ES-I3 (cell line): ENCODE measurements around the gene FAM168A.
"Not testable (repeated sequence)": the region's sequence is repeated elsewhere in the genome, so short reads cannot be mapped to it uniquely, and the experiment has no call there.

Source experiments
- H3K36me3 ChIP-seq: 2 replicates; pipeline ENCODE4 v1.6.1; 2013; ENCODE audit warnings: mild to moderate bottlenecking, low read length, control low read depth, moderate library complexity; ENCODE audit not compliant: insufficient read depth
- H3K4me1 ChIP-seq: 2 replicates; pipeline ENCODE4 v1.6.1; 2013; ENCODE audit warnings: mild to moderate bottlenecking, control low read depth, low read length; ENCODE audit not compliant: insufficient read depth
- H3K9ac ChIP-seq: 2 replicates; pipeline ENCODE4 v1.6.1; 2013; ENCODE audit warnings: low read depth, mild to moderate bottlenecking, low read length, moderate library complexity
- H3K9me3 ChIP-seq: 2 replicates; pipeline ENCODE4 v1.6.1; 2013; ENCODE audit warnings: mild to moderate bottlenecking, low read length, moderate library complexity; ENCODE audit not compliant: control insufficient read depth, insufficient read depth

Gene FAM168A

GRCh38 chr11:73446766-73447165 is 151.1 kb downstream of the FAM168A start:
- H3K9ac ChIP-seq, result no peak overlapping the region
- no peaks in the 10 kb centered on the region for H3K9me3 ChIP-seq
- H3K4me1 ChIP-seq, result no peaks in the 10 kb centered on the region

DNA sequence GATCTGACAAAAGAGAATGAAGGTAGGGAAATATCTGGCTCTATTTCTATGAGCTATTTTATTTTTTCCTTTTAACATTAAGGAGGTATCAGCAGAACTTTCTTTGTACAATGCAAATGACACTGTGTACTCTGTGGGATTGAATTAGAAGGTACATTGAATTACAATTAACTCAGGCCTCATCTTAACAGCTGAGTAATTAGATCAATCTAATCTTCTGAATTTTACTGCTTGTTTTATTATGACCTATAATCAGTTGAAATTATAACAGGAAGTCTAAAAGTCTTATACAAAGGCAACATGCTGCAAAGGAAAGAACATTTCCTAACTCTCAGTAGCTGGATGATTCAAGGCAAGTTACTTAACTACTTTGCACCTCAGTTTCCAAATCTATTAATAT is 151.9 kb downstream of the FAM168A start:
- Histone ChIP-seq H3K9ac (no peak overlapping the region), H3K9me3 (no peaks in the 10 kb centered on the region), H3K4me1 (no peaks in the 10 kb centered on the region), H3K36me3 (no peaks in the 10 kb centered on the region)

More at GRCh38 chr11:73446766-73447165, 151.1 kb downstream of the FAM168A start:
- H3K36me3 ChIP-seq, result no peaks in the 10 kb centered on the region

- no peaks in the 10 kb centered on the region for H3K4me1 ChIP-seq
- no peaks in the 10 kb centered on the region for H3K9me3 ChIP-seq
- no peaks in the 10 kb centered on the region for H3K36me3 ChIP-seq
- no peak overlapping the region for H3K9ac ChIP-seq
Measured at GRCh38 chr11:73439002-73439843, 158.7 kb downstream of the FAM168A start.

GRCh38 chr11:73436859-73437258 is 161.1 kb downstream of the FAM168A start:
- H3K36me3 ChIP-seq, H3K9me3 ChIP-seq, H3K9ac ChIP-seq, H3K4me1 ChIP-seq: not testable (repeated sequence)

- Histone ChIP-seq H3K36me3 (no peaks in the 10 kb centered on the region), H3K9ac (no peak overlapping the region), H3K9me3 (no peaks in the 10 kb centered on the region), H3K4me1 (peaks cover 4% of the 10 kb centered on the region; the same call in 1 of the 2 replicates)
Measured at GRCh38 chr11:73431396-73431795, 166.5 kb downstream of the FAM168A start.

GRCh38 chr11:73430326-73430725 is 167.6 kb downstream of the FAM168A start:
- peaks cover 4% of the 10 kb centered on the region; the same call in 1 of the 2 replicates for H3K4me1 ChIP-seq
- no peak overlapping the region for H3K9ac ChIP-seq
- no peaks in the 10 kb centered on the region for H3K9me3 ChIP-seq
- no peaks in the 10 kb centered on the region for H3K36me3 ChIP-seq

- Histone ChIP-seq H3K9me3 (no peaks in the 10 kb centered on the region), H3K9ac (no peak overlapping the region), H3K4me1 (peaks cover 4% of the 10 kb centered on the region; the same call in 1 of the 2 replicates), H3K36me3 (no peaks in the 10 kb centered on the region)
Measured at GRCh38 chr11:73429121-73429750, 168.7 kb downstream of the FAM168A start.

GRCh38 chr11:73428699-73429098 is 169.2 kb downstream of the FAM168A start:
- no peaks in the 10 kb centered on the region for H3K9me3 ChIP-seq
- H3K36me3 ChIP-seq, result no peaks in the 10 kb centered on the region
- no peak overlapping the region for H3K9ac ChIP-seq
- H3K4me1 ChIP-seq, result peaks cover 4% of the 10 kb centered on the region; the same call in 1 of the 2 replicates

DNA sequence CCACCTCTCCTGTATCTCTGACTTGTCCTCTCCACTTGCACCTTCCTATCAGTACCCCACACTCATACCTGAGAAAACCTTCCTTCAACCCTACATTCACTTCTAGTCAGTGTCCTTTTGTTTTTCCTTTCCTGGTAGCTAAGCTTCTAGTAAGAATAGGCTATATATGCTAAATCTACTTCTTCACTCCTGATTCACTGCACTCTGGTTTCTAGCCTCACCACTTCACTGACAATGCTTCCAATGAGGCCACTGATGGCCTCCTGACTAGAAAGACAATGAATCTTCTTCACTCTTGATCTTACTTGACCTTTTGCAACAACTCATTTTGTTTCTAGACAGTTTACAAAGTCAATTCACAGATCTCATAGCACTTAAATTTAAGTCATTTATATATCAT is 169.7 kb downstream of the FAM168A start:
- no peaks in the 10 kb centered on the region for H3K9me3 ChIP-seq
- H3K36me3 ChIP-seq, result no peaks in the 10 kb centered on the region
- H3K4me1 ChIP-seq, result peaks cover 4% of the 10 kb centered on the region; the same call in 1 of the 2 replicates
- H3K9ac ChIP-seq, result no peak overlapping the region

- peaks cover 7% of the 10 kb centered on the region; the same call in 1 of the 2 replicates for H3K4me1 ChIP-seq
- H3K9me3 ChIP-seq, result no peaks in the 10 kb centered on the region
- H3K9ac ChIP-seq, result no peak overlapping the region
- no peaks in the 10 kb centered on the region for H3K36me3 ChIP-seq
Measured at GRCh38 chr11:73426219-73426850, 171.6 kb downstream of the FAM168A start.

- no peaks in the 10 kb centered on the region for H3K36me3 ChIP-seq
- H3K9me3 ChIP-seq, result no peaks in the 10 kb centered on the region
- peaks cover 10% of the 10 kb centered on the region; the same call in 1 of the 2 replicates for H3K4me1 ChIP-seq
- no peak overlapping the region for H3K9ac ChIP-seq
Measured at GRCh38 chr11:73425108-73425507, 172.8 kb downstream of the FAM168A start.

- H3K36me3 ChIP-seq, result no peaks in the 10 kb centered on the region
- H3K9ac ChIP-seq, result no peak overlapping the region
- no peaks in the 10 kb centered on the region for H3K9me3 ChIP-seq
- peaks cover 5% of the 10 kb centered on the region; the same call in 1 of the 2 replicates for H3K4me1 ChIP-seq
Measured at GRCh38 chr11:73423506-73423905, 174.4 kb downstream of the FAM168A start.

DNA sequence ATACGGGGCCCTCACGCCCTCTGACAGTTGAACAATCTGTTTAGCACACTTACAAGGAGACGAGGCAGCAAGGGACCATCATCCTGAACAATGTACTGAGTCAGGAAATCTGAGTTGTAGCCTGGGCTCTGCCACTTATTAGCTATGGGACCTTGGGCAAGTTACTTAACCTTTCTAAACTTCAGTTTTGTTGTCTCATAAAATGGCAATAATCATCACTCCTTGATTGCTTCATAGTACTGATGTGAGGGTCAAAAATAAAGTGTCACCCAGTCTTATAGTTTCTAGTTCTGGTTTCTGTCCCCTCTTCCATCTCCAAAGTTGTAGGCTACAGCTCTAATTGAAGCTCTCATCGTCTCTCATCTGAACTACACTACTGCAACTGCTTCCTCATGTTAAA is 175.0 kb downstream of the FAM168A start:
- H3K36me3 ChIP-seq, result peaks cover 3% of the 10 kb centered on the region
- H3K4me1 ChIP-seq, result peaks cover 5% of the 10 kb centered on the region; the same call in 1 of the 2 replicates
- H3K9ac ChIP-seq, result no peak overlapping the region

DNA sequence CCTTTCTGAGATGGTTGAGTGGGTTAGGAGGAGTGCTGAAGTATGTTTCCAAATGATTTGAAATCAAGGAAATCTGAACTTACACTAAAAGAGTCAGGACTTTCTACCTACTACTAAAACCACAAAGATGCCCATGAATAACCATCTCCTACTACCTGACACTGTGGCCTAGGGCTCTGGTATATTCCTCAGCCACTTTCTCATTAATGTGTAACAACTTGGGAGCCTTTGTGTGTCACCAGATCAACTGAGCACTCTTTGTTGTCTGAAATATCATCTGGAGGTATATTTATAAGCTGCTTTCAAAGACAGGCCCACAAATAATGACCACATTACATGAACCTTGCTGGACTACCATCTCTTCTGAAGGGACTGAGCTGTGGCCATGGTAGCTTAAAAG is 177.8 kb downstream of the FAM168A start:
- peaks cover 3% of the 10 kb centered on the region for H3K36me3 ChIP-seq
- no peak overlapping the region for H3K9ac ChIP-seq
- no peaks in the 10 kb centered on the region for H3K9me3 ChIP-seq
- H3K4me1 ChIP-seq, result peaks cover 5% of the 10 kb centered on the region; the same call in 1 of the 2 replicates

More for the DNA sequence above, 175.0 kb downstream of the FAM168A start:
- no peaks in the 10 kb centered on the region for H3K9me3 ChIP-seq
